HG03460 (cell line): ENCODE results near the gene OR6V1.

Source experiments
- ATAC-seq: cut with Tn5 transposase; IDR thresholded peaks from one replicate; pipeline ENCODE4 v1.9.1; 2021; ENCODE audit not compliant: unreplicated experiment

Gene OR6V1

GRCh38 chr7:143052041-143052440, at the start of gene OR6V1:
TSS of gene OR6V1 (plus strand) at chr7:143052341. CDS start at chr7:143052341, 0 bp downstream.
- no peak for ATAC-seq

- no peak for ATAC-seq
Observed at GRCh38 chr7:143002898-143003297, 49.2 kb upstream of the OR6V1 start.

GRCh38 chr7:143003393-143004051, 48.6 kb upstream of the OR6V1 start:
- peak; percentile 62 for ATAC-seq

GRCh38 chr7:143005632-143006260, 46.4 kb upstream of the OR6V1 start:
- ATAC-seq, result no peak

- peak; percentile 90 for ATAC-seq
Observed at GRCh38 chr7:143008007-143008901, 43.9 kb upstream of the OR6V1 start.

- no peak for ATAC-seq
Observed at GRCh38 chr7:143012001-143012400, 40.1 kb upstream of the OR6V1 start.

GRCh38 chr7:143012409-143012808, 39.7 kb upstream of the OR6V1 start:
- no peak for ATAC-seq

GRCh38 chr7:143013473-143013872, 38.7 kb upstream of the OR6V1 start:
- ATAC-seq, result no peak

GRCh38 chr7:143013893-143014292, 38.2 kb upstream of the OR6V1 start:
- ATAC-seq, result no peak

GRCh38 chr7:143015084-143015483, 37.1 kb upstream of the OR6V1 start:
- peak; percentile 86 for ATAC-seq

GRCh38 chr7:143015926-143016490, 36.1 kb upstream of the OR6V1 start:
- ATAC-seq, result no peak

- no peak for ATAC-seq
Observed at GRCh38 chr7:143016996-143017395, 35.1 kb upstream of the OR6V1 start.

GRCh38 chr7:143018931-143019330, 33.2 kb upstream of the OR6V1 start:
- ATAC-seq, result no peak

- ATAC-seq, result no peak
Observed at GRCh38 chr7:143023047-143023446, 29.1 kb upstream of the OR6V1 start.

GRCh38 chr7:143025371-143025770, 26.8 kb upstream of the OR6V1 start:
- no peak for ATAC-seq

GRCh38 chr7:143027032-143027431, 25.1 kb upstream of the OR6V1 start, which contains the start of gene OR9A2:
TSS of gene OR9A2 (minus strand) at chr7:143027132. CDS start at chr7:143027132, 0 bp downstream.
- ATAC-seq, result no peak

- no peak for ATAC-seq
Observed at GRCh38 chr7:143027683-143028082, 24.5 kb upstream of the OR6V1 start.

GRCh38 chr7:143038635-143039034, 13.5 kb upstream of the OR6V1 start:
- no peak for ATAC-seq

- ATAC-seq, result no peak
Observed at GRCh38 chr7:143040209-143040715, 11.9 kb upstream of the OR6V1 start.

- no peak for ATAC-seq
Observed at GRCh38 chr7:143041346-143041745, 10.8 kb upstream of the OR6V1 start.

- no peak for ATAC-seq
Observed at GRCh38 chr7:143042159-143042789, 9.9 kb upstream of the OR6V1 start.
